Ascending aorta (tissue), 2 donors: Measurements from ENCODE around the gene AMBRA1. TPM values are rescaled to one million over a fixed set of nuclear protein-coding genes. Genes with fewer than 3 reads are reported as not detected.
A peak's percentile ranks its signal among the peaks of the same experiment; 100 is the strongest.

Experiments
- DNase-seq, 2 donors: peaks; one replicate each; pipeline ENCODE4 v3.0.0-alpha.2; 2019; ENCODE audit warnings: low spot score in 2 of 2
- H3K27ac ChIP-seq, 2 donors: fragments of 200-600 bp; sonication (generic); one replicate each; pipeline ENCODE4 v1.5.1; 2016 to 2017; ENCODE audit warnings: mild to moderate bottlenecking in 1 of 2
- H3K27me3 ChIP-seq: fragments of 200-600 bp; sonication (generic); one replicate; pipeline ENCODE4 v1.5.1; 2017
- H3K36me3 ChIP-seq, 2 donors: fragments of 200-600 bp; sonication (generic); one replicate each; pipeline ENCODE4 v1.5.1; 2016
- H3K4me1 ChIP-seq, 2 donors: fragments of 200-600 bp; sonication (generic); one replicate each; pipeline ENCODE4 v1.5.1; 2016 to 2017; ENCODE audit warnings: mild to moderate bottlenecking in 1 of 2
- H3K4me3 ChIP-seq, 2 donors: fragments of 200-600 bp; sonication (generic); one replicate each; pipeline ENCODE4 v1.5.1; 2016 to 2017; ENCODE audit warnings: mild to moderate bottlenecking in 1 of 2
- H3K9me3 ChIP-seq, 2 donors: fragments of 200-600 bp; sonication (generic); one replicate each; pipeline ENCODE4 v1.5.1; 2016
- CTCF ChIP-seq, 3 experiments: fragments of 200-600 bp in 2 of 3; fragments of 450-650 bp in 1 of 3; sonication (generic) in 2 of 3; IDR thresholded peaks; one replicate each; pipeline ENCODE4 v1.5.1; 2016 to 2019; ENCODE audit warnings: antibody characterized with exemption in 3 of 3, mild to moderate bottlenecking in 1 of 3, moderate library complexity in 1 of 3
- intact Hi-C: fragments of 100-400 bp; cut with DNase I; formaldehyde crosslinking; loops from one replicate; pipeline ENCODE4 v1.15.1; 2023
- total RNA-seq: library from RNA; depleted of rRNA; stranded (reverse); fragments of >200 nt; gene quantifications from one replicate; pipeline ENCODE4 v1.1.0, GENCODE V29; 2016

Gene AMBRA1
- total RNA-seq, 1 donor from 2014 or later = 12.1 TPM

- Histone ChIP-seq H3K27me3 (no peaks in the 10 kb centered on the region), H3K27ac (no peak overlapping the region), H3K36me3 (peaks cover 0 to 4% of the 10 kb centered on the region in 2 donors), H3K4me1 (no peaks in the 10 kb centered on the region), H3K9me3 (no peaks in the 10 kb centered on the region), H3K4me3 (no peak overlapping the region)
- TF ChIP-seq CTCF (IDR thresholded peaks at IDR 0.05) = no peak
- DNase-seq = no peak
- intact Hi-C loops = no loop called here
Observed at GRCh38 chr11:46600194-46600960, 6.6 kb upstream of the AMBRA1 start.

- H3K36me3 ChIP-seq = peaks cover 0 to 4% of the 10 kb centered on the region in 2 donors
- no peaks in the 10 kb centered on the region for H3K9me3 ChIP-seq
- H3K4me3 ChIP-seq = no peak overlapping the region
- H3K27me3 ChIP-seq = no peaks in the 10 kb centered on the region
- no peak overlapping the region for H3K27ac ChIP-seq
- intact Hi-C loops = no loop called here
- DNase-seq = no peak
- H3K4me1 ChIP-seq = peaks cover 0 to 2% of the 10 kb centered on the region in 2 donors
- TF ChIP-seq CTCF (IDR thresholded peaks at IDR 0.05) = no peak
Observed at GRCh38 chr11:46599340-46600193, 5.7 kb upstream of the AMBRA1 start.

- Histone ChIP-seq H3K27ac (no peak overlapping the region), H3K4me1 (peaks cover 0 to 7% of the 10 kb centered on the region in 2 donors), H3K4me3 (no peak overlapping the region), H3K27me3 (no peaks in the 10 kb centered on the region), H3K9me3 (no peaks in the 10 kb centered on the region), H3K36me3 (no peaks in the 10 kb centered on the region)
- intact Hi-C loops = no loop called here
- DNase-seq = no peak
- TF ChIP-seq CTCF (IDR thresholded peaks at IDR 0.05) = no peak
Observed at GRCh38 chr11:46597609-46598219, 3.9 kb upstream of the AMBRA1 start.

- intact Hi-C loops = no loop called here
- peaks cover 0 to 13% of the 10 kb centered on the region in 2 donors for H3K4me1 ChIP-seq
- no peak for TF ChIP-seq CTCF (IDR thresholded peaks at IDR 0.05)
- H3K27ac ChIP-seq = no peak overlapping the region
- no peak overlapping the region for H3K4me3 ChIP-seq
- H3K27me3 ChIP-seq = no peaks in the 10 kb centered on the region
- H3K9me3 ChIP-seq = no peaks in the 10 kb centered on the region
- H3K36me3 ChIP-seq = no peaks in the 10 kb centered on the region
- no peak for DNase-seq
Observed at GRCh38 chr11:46597155-46597554, 3.3 kb upstream of the AMBRA1 start.

- no peak overlapping the region for H3K27ac ChIP-seq
- no peaks in the 10 kb centered on the region for H3K9me3 ChIP-seq
- no peak for DNase-seq
- no peak for TF ChIP-seq CTCF (IDR thresholded peaks at IDR 0.05)
- no peaks in the 10 kb centered on the region for H3K27me3 ChIP-seq
- intact Hi-C loops = loop anchor here (1.0 to 5.0 kb wide), 2 partner anchors 23 to 42 kb away; partner anchors contain the start of genes ATG13 and HARBI1
- H3K4me1 ChIP-seq = peaks cover 3 to 30% of the 10 kb centered on the region in 2 donors
- no peaks in the 10 kb centered on the region for H3K36me3 ChIP-seq
- peak overlapping the region in 1 of 2 donors; percentile 85 for H3K4me3 ChIP-seq
Observed at GRCh38 chr11:46594785-46595184, 962 bp upstream of the AMBRA1 start.
